Hepatocyte (in vitro differentiated cells): ENCODE data around the gene LUC7L2.

Source experiments
- EZH2 ChIP-seq: fragments of 200-600 bp; sonication (generic); IDR thresholded peaks from 2 replicates; pipeline ENCODE4 v1.6.1; 2016; ENCODE audit warnings: antibody characterized with exemption, mild to moderate bottlenecking, borderline replicate concordance
- EZH2phosphoT487 ChIP-seq: fragments of 200-600 bp; sonication (generic); IDR thresholded peaks from one replicate; pipeline ENCODE4 v1.6.1; 2018; ENCODE audit warnings: antibody characterized with exemption, mild to moderate bottlenecking, low read depth, moderate library complexity; ENCODE audit not compliant: unreplicated experiment, severe bottlenecking
- TF ChIP-seq, protein P1 (sequence below): fragments of 200-600 bp; sonication (generic); IDR thresholded peaks from 2 replicates; pipeline ENCODE4 v1.5.1; 2016; ENCODE audit warnings: antibody characterized with exemption, mild to moderate bottlenecking; ENCODE audit not compliant: poor library complexity

DNA sequence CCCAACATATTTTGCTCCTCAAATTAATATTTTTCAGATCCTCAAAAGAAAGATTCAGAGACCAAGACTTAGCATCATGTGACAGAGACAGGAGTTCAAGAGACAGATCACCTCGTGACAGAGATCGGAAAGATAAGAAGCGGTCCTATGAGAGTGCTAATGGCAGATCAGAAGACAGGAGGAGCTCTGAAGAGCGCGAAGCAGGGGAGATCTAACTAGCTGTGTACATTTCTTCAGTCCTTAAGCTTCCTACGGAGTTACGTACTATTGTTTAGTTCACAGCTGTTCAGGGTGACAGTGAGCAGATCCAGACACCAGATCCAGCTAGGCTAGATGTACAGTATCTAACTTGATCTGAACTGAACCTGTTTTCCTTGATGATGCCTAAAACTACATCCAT, 62.4 kb downstream of the LUC7L2 start:
- TF ChIP-seq, protein P1, sequence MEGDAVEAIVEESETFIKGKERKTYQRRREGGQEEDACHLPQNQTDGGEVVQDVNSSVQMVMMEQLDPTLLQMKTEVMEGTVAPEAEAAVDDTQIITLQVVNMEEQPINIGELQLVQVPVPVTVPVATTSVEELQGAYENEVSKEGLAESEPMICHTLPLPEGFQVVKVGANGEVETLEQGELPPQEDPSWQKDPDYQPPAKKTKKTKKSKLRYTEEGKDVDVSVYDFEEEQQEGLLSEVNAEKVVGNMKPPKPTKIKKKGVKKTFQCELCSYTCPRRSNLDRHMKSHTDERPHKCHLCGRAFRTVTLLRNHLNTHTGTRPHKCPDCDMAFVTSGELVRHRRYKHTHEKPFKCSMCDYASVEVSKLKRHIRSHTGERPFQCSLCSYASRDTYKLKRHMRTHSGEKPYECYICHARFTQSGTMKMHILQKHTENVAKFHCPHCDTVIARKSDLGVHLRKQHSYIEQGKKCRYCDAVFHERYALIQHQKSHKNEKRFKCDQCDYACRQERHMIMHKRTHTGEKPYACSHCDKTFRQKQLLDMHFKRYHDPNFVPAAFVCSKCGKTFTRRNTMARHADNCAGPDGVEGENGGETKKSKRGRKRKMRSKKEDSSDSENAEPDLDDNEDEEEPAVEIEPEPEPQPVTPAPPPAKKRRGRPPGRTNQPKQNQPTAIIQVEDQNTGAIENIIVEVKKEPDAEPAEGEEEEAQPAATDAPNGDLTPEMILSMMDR = no peak
- TF ChIP-seq EZH2phosphoT487 = no peak
- no peak for TF ChIP-seq EZH2
